Measurements from ENCODE around the gene TRIM69.
"Not testable (repeated sequence)": the region's sequence is repeated elsewhere in the genome, so short reads cannot be mapped to it uniquely, and the experiment has no call there.

Gene TRIM69

DNA sequence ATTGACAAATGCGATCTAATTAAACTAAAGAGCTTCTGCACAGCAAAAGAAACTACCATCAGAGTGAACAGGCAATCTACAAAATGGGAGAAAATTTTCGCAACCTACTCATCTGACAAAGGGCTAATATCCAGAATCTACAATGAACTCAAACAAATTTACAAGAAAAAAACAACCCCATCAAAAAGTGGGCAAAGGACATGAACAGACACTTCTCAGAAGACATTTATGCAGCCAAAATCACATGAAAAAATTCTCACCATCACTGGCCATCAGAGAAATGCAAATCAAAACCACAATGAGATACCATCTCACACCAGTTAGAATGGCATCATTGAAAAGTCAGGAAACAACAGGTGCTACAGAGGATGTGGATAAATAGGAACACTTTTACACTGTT is 7.1 kb downstream of the TRIM69 start:
- not testable (repeated sequence) for DNase-seq (ENCODE audit: low read depth)

DNA sequence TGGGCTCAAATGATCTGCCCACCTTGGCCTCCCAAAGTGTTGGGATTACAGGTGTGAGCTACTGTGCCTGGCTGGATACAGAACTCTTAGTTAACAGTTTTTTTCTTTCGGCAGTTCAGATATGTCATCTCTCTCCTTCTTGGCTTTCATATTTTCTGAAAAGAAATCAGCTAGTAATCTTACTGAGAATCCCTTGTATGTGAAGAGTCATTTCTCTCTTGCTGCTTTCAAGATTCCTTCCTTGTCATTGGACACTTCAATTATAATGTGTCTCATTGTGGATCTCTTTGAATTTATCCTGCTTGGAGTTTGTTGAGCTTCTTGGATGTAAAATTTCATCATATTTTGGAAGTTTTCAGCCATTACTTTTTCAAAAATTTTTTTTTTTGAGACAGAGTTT is 17.0 kb downstream of the TRIM69 start:
- no peak for DNase-seq (ENCODE audit: low read depth)

DNA sequence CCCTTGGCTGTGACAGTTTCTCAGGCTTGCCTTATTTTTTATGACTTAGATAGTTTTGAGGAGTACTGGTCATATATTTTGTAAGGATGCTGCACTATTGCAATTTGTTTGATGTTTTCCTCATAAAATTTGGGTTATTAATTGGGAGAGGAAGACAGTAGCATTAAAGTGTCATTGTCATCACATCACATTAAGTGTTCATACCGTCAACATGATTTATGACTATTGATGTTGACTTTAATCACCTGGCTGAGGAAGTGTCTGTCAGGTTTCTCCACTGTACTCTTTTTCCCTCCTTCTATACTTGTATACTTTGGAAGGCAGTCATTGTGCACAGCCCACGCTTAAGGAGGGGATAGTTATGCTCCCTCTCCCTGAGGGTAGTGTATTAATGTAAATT is 26.9 kb downstream of the TRIM69 start:
- no peak for DNase-seq (ENCODE audit: low read depth)

DNA sequence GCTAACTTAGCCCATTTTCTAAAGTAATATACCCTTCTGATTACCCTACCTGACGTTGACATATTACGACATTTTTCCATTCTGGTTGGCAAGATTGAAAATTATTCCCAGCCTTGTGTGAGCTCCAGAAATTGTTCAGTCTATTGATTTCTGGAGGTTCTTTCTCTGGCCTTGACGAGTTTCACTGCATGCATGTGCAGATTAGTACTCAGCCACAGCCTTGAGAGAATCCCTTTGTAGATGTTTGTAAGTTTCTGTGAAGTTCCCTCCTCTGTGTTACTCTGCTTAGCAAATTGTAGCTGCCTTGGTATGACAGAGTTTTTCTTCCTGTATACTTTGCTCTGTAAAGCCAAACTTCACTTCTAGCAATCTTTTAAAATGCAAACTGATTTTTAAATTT is 27.5 kb downstream of the TRIM69 start:
- DNase-seq (ENCODE audit: low read depth) = no peak

DNA sequence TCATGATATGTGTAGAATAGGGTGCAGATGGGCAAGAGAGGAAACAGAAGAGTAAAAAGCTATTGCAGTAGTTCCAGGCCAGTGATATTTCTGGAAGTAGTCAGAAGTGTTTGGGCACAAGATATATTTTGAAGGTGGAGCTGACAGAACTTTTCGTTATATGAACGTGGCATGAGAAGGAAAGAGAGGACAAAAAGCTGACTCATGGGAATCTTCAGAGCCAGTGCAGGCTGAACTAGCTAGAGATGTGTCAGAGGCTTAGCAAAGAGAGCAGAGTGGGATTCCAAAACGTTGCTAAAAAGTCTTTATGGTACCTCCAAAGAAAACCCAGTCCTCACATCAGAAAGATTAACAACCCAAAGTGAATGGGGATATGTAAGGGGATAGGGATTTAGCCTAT is 28.7 kb downstream of the TRIM69 start:
- no peak for DNase-seq (ENCODE audit: low read depth)

DNA sequence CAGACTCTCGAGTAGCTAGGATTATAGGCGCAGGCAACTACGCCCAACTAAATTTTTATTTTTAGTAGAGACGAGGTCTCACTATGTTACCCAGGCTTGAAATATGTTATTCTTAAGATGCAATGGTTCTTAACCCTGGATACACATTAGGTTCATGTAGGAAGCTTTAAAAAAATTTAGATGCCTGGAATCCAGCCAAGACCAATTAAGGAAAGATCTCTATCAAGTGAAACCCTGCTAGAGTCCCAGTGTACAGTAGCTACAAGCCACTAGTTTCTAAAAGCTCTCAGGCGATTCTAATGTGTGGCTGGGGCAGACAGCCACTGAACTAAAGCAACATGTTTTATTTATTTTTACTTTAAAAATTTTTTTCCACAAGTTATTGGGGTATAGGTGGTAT is 33.2 kb downstream of the TRIM69 start:
- no peak for DNase-seq (ENCODE audit: low read depth)

DNA sequence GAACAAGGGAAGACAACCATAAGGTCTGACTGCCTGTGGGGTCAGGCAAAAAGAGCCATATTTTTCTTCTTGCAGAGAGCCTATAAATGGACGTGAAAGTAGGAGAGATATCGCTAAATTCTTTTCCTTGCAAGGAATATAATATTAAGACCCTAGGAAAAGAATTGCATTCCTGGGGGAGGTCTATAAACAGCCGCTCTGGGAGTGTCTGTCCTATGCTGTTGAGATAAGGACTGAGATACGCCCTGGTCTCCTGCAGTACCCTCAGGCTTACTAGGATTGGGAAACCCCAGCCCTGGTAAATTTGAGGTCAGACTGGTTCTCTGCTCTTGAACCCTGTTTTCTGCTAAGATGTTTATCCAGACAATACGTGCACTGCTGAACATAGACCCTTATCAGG is 34.4 kb downstream of the TRIM69 start:
- not testable (repeated sequence) for DNase-seq (ENCODE audit: low read depth)

DNA sequence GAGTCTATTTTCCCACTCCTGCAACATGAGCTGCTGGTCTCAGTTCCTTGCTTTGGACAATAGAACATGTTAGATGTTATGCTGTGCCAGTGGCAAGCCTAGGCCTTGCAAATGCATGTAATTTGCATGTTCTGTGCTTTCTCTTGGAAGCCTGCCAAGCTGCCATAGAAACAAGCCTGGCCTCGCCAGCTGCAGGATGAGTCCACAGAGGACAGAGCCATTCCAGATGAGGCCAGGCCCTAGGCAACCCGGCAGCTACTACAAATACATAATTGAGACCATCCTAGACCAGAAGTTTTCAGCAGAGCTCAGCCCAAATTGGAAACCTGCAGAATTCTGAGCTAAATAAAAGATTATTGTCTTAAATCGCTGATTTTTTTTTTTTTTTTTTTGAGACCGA is 39.6 kb downstream of the TRIM69 start:
- DNase-seq (ENCODE audit: low read depth) = no peak

DNA sequence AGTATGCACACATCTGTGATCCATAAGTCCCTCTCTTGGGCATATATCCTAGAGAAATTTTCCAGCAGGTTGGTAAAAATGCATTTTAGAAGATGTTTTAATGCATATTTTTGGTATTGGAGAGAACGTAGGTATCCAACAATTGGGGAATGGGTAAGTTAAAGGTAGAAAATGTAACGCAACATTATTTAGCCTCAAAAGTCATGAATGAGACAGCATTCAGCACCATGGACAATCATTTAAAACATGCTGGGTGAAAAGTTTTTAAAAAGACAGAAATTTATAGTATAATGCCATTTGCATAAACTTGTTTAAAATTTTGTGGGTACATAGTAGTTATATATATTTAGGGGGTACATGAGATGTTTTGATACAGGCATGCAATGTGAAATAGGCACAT is 43.4 kb downstream of the TRIM69 start:
- no peak for DNase-seq (ENCODE audit: low read depth)

DNA sequence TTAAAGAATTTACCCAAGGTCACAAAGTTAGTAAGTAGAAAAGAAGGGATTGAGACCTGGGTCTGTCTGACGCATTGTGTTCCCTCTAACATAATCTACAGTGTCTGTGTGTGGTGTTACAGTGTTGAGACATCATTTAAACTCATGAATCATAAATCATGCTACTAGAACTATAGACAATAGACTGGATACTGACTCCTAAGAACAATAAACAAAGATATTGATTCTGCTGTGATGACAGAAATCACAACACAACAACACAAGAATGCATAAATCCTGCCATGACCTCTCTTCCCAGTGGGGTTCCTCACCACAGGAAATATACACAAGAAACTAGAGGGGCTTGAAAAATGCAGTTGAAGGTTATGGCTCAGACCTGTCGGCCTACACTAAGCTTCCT is 44.3 kb downstream of the TRIM69 start:
- DNase-seq (ENCODE audit: low read depth) = no peak

DNA sequence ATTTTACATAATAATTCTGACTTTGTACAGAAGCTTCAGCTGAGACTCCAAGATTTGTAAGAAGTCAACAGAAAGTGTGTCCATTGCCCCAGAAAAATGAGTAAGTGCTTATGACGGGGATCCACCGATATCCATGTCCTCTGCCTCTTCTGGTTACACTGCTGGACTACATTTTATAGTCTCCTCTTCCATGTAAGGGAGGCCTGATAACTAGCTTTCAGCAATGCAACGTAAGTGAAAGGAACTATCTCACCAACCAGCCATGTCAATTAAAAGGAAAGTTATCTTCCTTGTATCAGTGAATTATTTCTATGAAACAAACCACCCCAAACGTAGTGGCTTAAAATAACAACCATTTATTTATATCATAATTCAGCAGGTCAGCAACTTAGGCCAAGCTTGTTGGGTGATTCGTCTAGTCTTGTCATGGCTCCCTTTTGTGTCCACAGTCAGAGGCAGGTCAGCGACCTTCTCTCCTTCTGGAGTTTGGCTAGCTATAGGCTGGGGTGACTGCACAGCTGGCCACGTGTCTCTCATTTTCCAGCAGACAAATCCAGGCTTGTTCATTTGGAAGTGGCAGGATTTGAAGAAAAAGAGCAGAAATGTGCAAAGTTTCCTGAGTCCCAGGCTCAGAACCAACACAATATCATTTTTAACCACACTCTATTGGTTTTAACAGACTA is 44.9 kb downstream of the TRIM69 start:
- DNase-seq (ENCODE audit: low read depth) = no peak

DNA sequence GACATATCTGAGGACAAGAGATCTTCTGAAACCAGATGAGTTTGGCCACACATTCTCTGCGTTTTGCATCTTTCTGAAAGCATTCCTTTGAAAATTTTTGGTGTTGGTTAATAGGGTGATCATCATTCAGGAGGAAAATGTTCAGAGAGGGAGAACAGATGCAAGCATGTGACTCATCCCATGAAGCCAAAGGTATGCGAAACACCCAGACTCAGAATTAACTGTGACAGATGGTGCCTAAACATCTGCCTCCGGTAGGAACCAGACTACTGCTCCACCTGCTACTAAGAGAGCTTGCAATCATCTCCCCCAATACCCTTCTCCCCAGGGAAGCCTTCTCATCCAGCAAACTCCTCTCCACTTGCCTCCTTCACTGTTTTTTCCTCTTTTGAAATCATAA is 46.2 kb downstream of the TRIM69 start:
- no peak for DNase-seq (ENCODE audit: low read depth)

DNA sequence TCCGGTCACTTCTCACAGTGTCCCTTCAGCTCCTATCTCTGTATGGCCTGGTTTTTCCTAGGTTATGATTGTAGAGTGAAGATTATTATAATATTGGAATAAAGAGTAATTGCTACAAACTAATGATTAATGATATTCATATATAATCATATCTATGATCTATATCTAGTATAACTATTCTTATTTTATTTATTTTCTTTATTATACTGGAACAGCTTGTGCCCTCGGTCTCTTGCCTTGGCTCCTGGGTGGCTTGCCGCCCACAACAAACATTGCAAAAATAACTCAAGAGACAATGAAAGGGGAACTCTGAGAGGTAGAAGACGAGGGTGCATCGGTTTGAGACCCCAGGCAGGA is 48.6 kb downstream of the TRIM69 start:
- DNase-seq (ENCODE audit: low read depth) = not testable (repeated sequence)

DNA sequence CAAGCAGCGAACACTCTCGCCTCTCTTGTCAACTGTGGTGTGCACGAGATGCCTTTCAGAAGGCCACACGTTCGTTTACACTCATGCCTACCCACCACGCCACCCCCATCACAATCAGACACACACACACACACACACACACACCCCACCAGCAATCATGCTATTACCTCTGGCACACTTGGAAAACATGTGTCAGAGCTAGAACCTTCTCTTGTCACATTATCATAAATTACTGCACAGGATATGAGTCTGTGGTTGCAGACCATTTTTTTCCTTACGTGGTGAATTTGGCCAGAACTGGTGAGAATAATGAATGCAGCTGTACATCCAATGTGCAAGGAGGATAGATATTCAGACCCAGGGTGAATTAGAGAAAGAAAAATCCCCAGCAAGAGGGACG is 52.4 kb downstream of the TRIM69 start:
- no peak for DNase-seq (ENCODE audit: low read depth)

DNA sequence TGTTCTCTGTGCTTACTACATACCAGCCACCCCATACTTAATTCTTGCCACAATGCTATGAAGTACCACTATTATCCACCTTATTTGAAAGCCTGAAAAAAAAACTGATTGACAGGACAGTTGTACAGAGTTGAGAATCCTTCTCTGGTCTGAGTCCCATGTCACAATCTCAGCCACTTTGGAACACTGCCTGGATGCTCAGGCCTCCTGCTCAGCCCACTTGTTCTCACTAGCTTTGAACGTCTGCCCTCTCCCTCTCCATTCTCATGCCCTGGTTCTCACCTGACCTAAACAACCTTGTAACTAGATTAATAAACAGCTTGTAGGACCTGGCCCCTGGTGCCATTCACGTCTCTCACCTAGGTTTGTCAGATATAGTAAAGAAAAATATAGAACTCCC is 53.9 kb downstream of the TRIM69 start:
- no peak for DNase-seq (ENCODE audit: low read depth)

DNA sequence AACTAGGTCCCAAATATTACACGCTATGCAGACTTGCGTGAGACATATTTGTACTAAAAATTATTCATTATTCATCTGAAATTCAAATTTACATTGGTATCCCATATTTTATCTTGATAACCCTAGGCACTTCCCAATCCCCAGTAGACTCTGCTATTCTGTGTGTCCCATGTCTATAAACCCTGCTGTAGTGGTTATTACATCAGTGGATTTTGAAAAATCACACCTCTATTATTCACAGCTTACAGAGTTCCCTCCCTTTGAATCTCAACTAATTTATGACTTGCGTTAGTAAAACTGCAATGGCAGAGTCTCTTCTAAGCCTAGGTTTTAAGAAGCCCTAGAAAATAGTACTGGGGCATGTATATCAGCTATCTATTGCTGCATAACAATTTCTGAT is 54.3 kb downstream of the TRIM69 start:
- DNase-seq (ENCODE audit: low read depth) = no peak

DNA sequence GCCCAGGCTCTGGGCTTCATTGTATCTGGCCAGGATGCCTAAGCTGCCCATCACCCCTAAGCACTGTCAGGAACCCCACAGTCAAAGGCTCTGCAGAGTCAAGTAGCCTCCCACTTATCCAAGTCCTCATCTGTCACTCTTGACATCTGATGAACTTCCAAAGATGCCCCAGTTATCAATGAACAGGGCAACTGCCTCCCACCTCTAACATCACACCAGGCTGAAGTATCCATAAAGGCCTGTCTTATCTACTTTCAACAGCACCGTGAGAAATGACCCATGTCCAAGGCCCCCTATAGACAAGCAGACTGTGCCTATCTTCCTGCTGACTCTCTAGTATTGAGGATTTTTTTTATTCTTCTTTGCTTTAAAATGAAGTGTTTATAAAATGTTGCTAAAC is 56.4 kb downstream of the TRIM69 start:
- DNase-seq (ENCODE audit: low read depth) = no peak

DNA sequence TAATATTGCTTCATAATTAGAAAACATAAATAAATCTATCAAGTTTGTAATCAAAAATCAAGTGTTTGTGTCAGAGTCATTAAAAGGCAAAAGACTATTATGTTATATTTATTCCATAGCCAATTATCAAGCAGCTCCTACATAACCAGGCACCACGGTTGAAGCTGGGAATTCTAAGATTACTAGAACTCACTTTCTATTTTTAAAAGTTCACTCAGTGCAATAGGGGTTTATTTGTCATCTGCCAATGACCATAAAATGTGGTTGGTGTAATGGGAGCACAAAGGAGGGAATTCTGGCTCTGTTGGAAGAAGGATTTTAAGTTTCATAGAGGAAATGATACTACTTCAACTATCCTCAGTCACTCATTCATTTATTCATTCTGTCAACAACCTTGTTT is 57.7 kb downstream of the TRIM69 start:
- no peak for DNase-seq (ENCODE audit: low read depth)

DNA sequence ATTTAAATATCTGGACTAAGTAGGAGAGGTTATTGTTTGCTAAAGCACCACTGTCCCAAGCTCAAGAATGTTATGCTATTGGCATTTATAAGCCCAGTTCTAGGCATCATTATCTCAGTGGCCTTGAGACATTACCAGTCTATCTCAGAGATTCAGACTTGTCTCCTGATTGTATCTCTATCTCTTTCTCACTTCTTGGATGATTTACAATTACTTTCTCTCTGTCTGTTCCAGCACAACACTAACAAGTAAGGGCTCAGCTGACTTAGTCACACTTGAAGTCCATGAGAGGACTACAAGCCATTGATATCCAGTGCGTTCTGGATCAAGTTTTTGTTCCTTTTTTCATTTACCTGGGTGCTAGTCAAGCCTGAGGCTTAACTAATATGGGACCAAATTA is 60.2 kb downstream of the TRIM69 start:
- DNase-seq (ENCODE audit: low read depth) = no peak

DNA sequence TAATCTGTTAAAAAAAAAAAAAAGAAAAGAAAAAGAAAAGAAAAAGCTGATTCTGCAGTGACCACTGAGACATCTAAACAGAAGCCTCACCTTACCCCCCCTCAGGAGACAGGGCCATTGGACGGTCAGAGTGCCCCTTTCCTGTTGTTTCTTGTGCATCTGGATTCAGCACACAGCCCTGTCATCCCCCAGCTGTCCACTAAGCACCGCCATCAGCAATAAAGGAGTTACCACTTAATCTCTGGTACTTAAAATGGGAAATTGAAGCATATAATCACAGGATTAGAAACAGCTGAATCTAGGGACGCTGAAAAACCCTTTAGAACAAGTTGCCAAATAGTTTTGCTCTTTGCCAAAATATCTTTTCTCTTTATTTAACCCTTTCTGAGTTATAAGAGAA is 62.5 kb downstream of the TRIM69 start:
- no peak for DNase-seq (ENCODE audit: low read depth)

DNA sequence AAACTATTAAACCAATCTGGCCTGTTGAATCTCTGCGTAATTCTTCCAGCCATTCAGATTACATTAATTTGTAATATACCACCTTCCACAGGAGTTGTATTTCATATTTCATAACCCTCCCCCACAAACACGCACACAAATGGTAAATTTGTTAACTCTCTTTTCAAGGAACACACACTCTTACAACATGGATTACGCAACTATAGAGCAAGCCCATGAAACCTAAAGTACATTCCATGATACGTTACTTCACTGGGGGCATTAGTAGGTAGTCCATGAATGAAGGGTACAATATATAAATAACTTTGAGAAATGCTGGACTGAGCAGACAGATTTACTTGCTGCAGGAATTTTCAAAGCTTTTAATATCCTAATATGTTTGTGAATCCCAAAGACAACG is 65.0 kb downstream of the TRIM69 start:
- DNase-seq (ENCODE audit: low read depth) = no peak

DNA sequence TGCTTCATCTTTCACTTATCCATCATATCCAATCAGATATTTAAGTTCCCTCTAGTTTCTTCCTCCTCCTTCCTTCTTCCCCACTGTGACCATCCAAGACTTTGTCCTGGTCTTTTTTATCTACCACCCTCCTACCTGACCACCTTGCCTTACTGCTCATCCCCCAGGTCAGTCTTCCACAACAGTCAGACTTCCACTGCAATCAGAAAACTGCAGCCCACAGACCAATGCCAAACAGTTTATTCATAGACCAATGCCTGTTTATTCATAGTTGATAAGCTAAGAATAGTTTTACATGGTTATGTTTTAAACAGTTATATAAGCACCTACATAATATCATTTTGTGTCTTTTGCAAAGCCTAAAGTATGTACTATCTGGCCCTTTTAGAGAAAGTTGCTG is 65.5 kb downstream of the TRIM69 start:
- no peak for DNase-seq (ENCODE audit: low read depth)

DNA sequence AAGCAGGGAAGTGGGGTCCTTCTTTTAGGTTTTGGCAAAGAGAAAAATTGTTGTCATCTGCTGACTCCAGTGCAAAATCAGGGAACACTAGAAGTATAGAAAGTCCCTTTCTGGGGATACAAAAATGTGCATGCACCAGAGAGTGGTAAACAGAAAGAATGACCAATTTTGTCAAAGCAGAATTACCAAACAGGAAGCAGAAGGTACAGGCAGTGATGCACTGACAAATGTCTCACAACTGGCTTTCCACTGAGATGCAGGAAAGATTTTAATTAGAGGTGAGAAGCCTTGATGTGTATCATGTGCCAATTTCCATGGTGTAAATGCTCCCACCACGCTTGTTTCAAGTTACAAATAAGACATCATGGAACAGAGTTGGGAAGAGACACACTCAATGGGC is 66.0 kb downstream of the TRIM69 start:
- no peak for DNase-seq (ENCODE audit: low read depth)

DNA sequence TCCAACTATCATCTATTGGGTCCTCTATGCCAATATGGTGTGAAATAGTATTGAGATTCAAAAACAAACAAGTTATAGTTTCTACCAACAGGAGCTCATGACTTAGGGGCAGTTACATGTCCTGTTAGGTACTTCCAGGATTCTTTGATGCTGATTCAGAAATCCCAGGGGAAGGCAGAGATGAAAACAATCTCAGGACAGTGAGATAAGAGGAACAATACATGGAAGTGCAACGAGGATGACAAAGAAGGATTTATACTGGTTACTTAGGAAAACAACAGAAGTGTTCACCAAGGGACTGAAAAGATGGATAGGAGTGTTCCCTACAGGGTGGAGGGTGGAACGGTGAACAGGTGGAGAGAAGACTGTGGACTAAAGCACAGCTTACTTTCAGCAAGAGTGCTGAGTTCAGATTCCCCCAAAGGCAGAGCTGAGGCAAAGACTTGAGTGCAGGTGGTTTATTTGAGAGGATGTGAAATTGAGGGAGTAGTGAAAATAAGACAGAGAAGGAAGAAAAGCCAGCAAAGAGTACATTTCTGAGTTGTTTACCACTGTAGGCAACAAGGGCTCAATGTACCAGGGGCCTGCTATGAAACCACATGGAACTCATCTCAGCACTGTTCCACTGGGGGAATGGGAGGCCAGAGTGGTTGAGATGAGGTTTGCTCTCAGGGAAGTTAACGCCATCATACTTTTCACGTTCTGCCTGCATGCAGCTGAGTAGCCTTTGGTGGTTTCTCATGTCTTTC is 68.1 kb downstream of the TRIM69 start:
- DNase-seq (ENCODE audit: low read depth) = no peak

Measured in T follicular helper cell (primary cell).